HCT116 (cell line): Measurements from ENCODE around the gene CAPS. TPM values are rescaled to one million over a fixed set of nuclear protein-coding genes. Genes with fewer than 3 reads are reported as not detected.

Experiments
- ATAC-seq: fragments of 200-7000 bp; cut with Tn5 transposase; 2 replicates; pipeline ENCODE4 v1.9.1; 2020; ENCODE audit warnings: mild to moderate bottlenecking, moderate library complexity
- BruUV-seq: library from RNA; stranded (reverse); fragments of 400-500 nt; replicated peaks from 2 replicates; lab custom pipeline; 2021; lab: Mats Ljungman, UMichigan
- CTCF ChIA-PET: fragments of 300-600 bp; sonication (Branson Sonifier 250); formaldehyde crosslinking; loops from one replicate; lab custom pipeline; 2021; ENCODE audit warnings: antibody characterized with exemption; lab: Charles Lee
- POLR2A ChIA-PET: fragments of 300-600, 350-600 bp; sonication (Branson Sonifier 250); formaldehyde crosslinking; loops from one replicate; lab custom pipeline; 2021; ENCODE audit warnings: antibody characterized with exemption; lab: Charles Lee
- RAD21 ChIA-PET, 2 experiments: fragments of 300-600 bp; sonication (Branson Sonifier 250); formaldehyde crosslinking; loops; one replicate each; lab custom pipeline; 2023; ENCODE audit warnings: low total read pairs in 2 of 2; ENCODE audit not compliant: uncharacterized antibody in 2 of 2, unreplicated experiment in 2 of 2, low non-redundant PET in 1 of 2; lab: Charles Lee
- DNase-seq: peaks from one replicate; pipeline ENCODE4 v3.0.0-alpha.2; 2010; ENCODE audit warnings: low read depth, low spot score
- H2AFZ ChIP-seq: fragments of 200-600 bp; shearing (Covaris generic), sonication (generic); 2 replicates; pipeline ENCODE4 v1.6.1; 2017; ENCODE audit warnings: low read depth, mixed run types, mixed read lengths, antibody characterized with exemption, low read length; ENCODE audit not compliant: poor library complexity, severe bottlenecking
- H3K27ac ChIP-seq: 2 replicates; pipeline ENCODE4 v1.5.1; 2012; ENCODE audit warnings: low read depth, low read length
- H3K27me3 ChIP-seq: fragments of 200-600 bp; sonication (generic); 2 replicates; pipeline ENCODE4 v1.6.1; 2016; ENCODE audit warnings: mixed run types, low read length, mixed read lengths; ENCODE audit not compliant: insufficient read depth
- H3K36me3 ChIP-seq, 2 experiments: fragments of 200-500 bp in 1 of 2; fragments of 200-600 bp in 1 of 2; sonication (Bioruptor generic) in 1 of 2; sonication (generic) in 1 of 2; 2 replicates each; pipeline versions ENCODE4 v1.5.1 to v1.6.1; 2014 to 2016; ENCODE audit warnings: low read length in 2 of 2, inconsistent platforms in 1 of 2, mixed read lengths in 1 of 2, mixed run types in 1 of 2; ENCODE audit not compliant: insufficient read depth in 2 of 2, control insufficient read depth in 1 of 2
- H3K4me1 ChIP-seq, 2 experiments: fragments of 200-600 bp in 1 of 2; sonication (generic) in 1 of 2; 2 replicates each; pipeline versions ENCODE4 v1.5.1 to v1.6.1; 2012 to 2017; ENCODE audit warnings: low read length in 2 of 2, inconsistent platforms in 1 of 2, mild to moderate bottlenecking in 1 of 2, mixed read lengths in 1 of 2, mixed run types in 1 of 2, moderate library complexity in 1 of 2; ENCODE audit not compliant: insufficient read depth in 2 of 2, control insufficient read depth in 1 of 2
- H3K4me2 ChIP-seq: fragments of 200-600 bp; sonication (generic); 2 replicates; pipeline ENCODE4 v1.6.1; 2017; ENCODE audit warnings: mixed run types, low read length, mixed read lengths
- H3K4me3 ChIP-seq, 2 experiments: fragments of 200-600 bp in 1 of 2; sonication (generic) in 1 of 2; replicated peaks in 1 of 2; 2 replicates each; pipeline ENCODE4 v1.5.1; 2011 to 2016; ENCODE audit warnings: low read length in 2 of 2, control low read depth in 1 of 2, low read depth in 1 of 2, mild to moderate bottlenecking in 1 of 2, mixed read lengths in 1 of 2, mixed run types in 1 of 2
- H3K79me2 ChIP-seq: fragments of 200-600 bp; sonication (generic); 2 replicates; pipeline ENCODE4 v1.6.1; 2017; ENCODE audit warnings: mild to moderate bottlenecking, mixed run types, low read length, moderate library complexity, mixed read lengths; ENCODE audit not compliant: insufficient read depth
- H3K9ac ChIP-seq: fragments of 200-600 bp; sonication (generic); 2 replicates; pipeline ENCODE4 v1.6.1; 2016; ENCODE audit warnings: low read length, mixed read lengths
- H3K9me2 ChIP-seq: fragments of 200-600 bp; sonication (generic), shearing (Covaris generic); 2 replicates; pipeline ENCODE4 v1.6.1; 2017; ENCODE audit warnings: mixed run types, mild to moderate bottlenecking, moderate library complexity; ENCODE audit not compliant: insufficient read depth
- H3K9me3 ChIP-seq, 2 experiments: fragments of 200-500 bp in 1 of 2; fragments of 200-600 bp in 1 of 2; sonication (Bioruptor generic) in 1 of 2; sonication (generic) in 1 of 2; 2 replicates each; pipeline ENCODE4 v1.6.1; 2014 to 2017; ENCODE audit warnings: low read length in 2 of 2, mixed read lengths in 2 of 2, inconsistent platforms in 1 of 2, low read depth in 1 of 2, mild to moderate bottlenecking in 1 of 2, mixed run types in 1 of 2, moderate library complexity in 1 of 2; ENCODE audit not compliant: control insufficient read depth in 1 of 2, insufficient read depth in 1 of 2
- H4K20me1 ChIP-seq: fragments of 200-600 bp; sonication (generic), shearing (Covaris generic); 2 replicates; pipeline ENCODE4 v1.6.1; 2017; ENCODE audit warnings: mixed run types, mild to moderate bottlenecking, moderate library complexity; ENCODE audit not compliant: insufficient read depth
- CBX3 ChIP-seq: IDR thresholded peaks from 2 replicates; pipeline ENCODE4 v1.6.1; 2012; ENCODE audit warnings: low read depth
- CEBPB ChIP-seq: IDR thresholded peaks from 2 replicates; pipeline ENCODE4 v1.6.1; 2012; ENCODE audit warnings: low read depth
- ELF1 ChIP-seq: IDR thresholded peaks from 2 replicates; pipeline ENCODE4 v1.6.1; 2012; ENCODE audit warnings: low read depth, borderline replicate concordance
- FOSL1 ChIP-seq: IDR thresholded peaks from 2 replicates; pipeline ENCODE4 v1.6.1; 2012; ENCODE audit warnings: low read depth
- MAX ChIP-seq: IDR thresholded peaks from 2 replicates; pipeline ENCODE4 v1.6.1; 2012
- POLR2AphosphoS5 ChIP-seq: IDR thresholded peaks from 2 replicates; pipeline ENCODE4 v1.6.1; 2011; ENCODE audit warnings: mild to moderate bottlenecking, low read depth, low read length, moderate library complexity
- REST ChIP-seq: IDR thresholded peaks from 2 replicates; pipeline ENCODE4 v1.6.1; 2012; ENCODE audit warnings: low read depth
- SIN3A ChIP-seq: IDR thresholded peaks from 2 replicates; pipeline ENCODE4 v1.6.1; 2012; ENCODE audit warnings: low read depth
- YY1 ChIP-seq: IDR thresholded peaks from 2 replicates; pipeline ENCODE4 v1.6.1; 2011; ENCODE audit warnings: low read length, low read depth, moderate library complexity, mild to moderate bottlenecking; ENCODE audit not compliant: insufficient replicate concordance; ENCODE audit errors: extremely low read depth
- ZFX ChIP-seq: fragments of 450-650 bp; IDR thresholded peaks from 2 replicates; pipeline ENCODE4 v1.6.1; 2017
- intact Hi-C: fragments of 100-400 bp; cut with micrococcal nuclease; formaldehyde crosslinking; loops from 2 replicates; pipeline ENCODE4 v1.10.0; 2022
- total RNA-seq: library from RNA; stranded (reverse); gene quantifications from one replicate; pipeline ENCODE4 v1.2.1, GENCODE V29; 2021; ENCODE audit not compliant: unreplicated experiment

The CAPS gene
- total RNA-seq, 1 experiment from 2014 or later = 2.5 TPM

GRCh38 chr19:5895890-5896289 is 18.2 kb upstream of the CAPS start:
- TF ChIP-seq POLR2AphosphoS5 = no peak
- TF ChIP-seq YY1 = no peak
- no peak for TF ChIP-seq ELF1
- TF ChIP-seq SIN3A = no peak
- TF ChIP-seq CBX3 = no peak
- no peak for TF ChIP-seq CEBPB
- no peak for TF ChIP-seq MAX
- TF ChIP-seq FOSL1 = no peak
- TF ChIP-seq REST = no peak
- TF ChIP-seq ZFX = no peak
- TF ChIP-seq, all 23 proteins: peak for 0
- no peak overlapping the region for H2AFZ ChIP-seq
- RAD21 ChIA-PET = no interaction called here
- CTCF ChIA-PET = interaction anchor here (1.0 kb wide), 1 partner anchor 92 kb away, joined by 4 read pairs; no protein-coding TSS in a partner anchor
- H3K4me3 ChIP-seq = no peak overlapping the region
- H3K4me1 ChIP-seq = peaks cover 0 to 3% of the 10 kb centered on the region in 2 experiments; a peak in 1 of 4 replicates
- ATAC-seq = no peak
- no peaks in the 10 kb centered on the region for H3K27me3 ChIP-seq
- intact Hi-C loops = no loop called here
- H3K27ac ChIP-seq = no peak overlapping the region
- H3K4me2 ChIP-seq = no peak overlapping the region
- no peaks in the 10 kb centered on the region for H3K9me2 ChIP-seq
- no peak overlapping the region for H3K9ac ChIP-seq
- no peaks in the 10 kb centered on the region for H3K9me3 ChIP-seq
- POLR2A ChIA-PET = no interaction called here
- no peak for DNase-seq
- peaks cover 35% of the 10 kb centered on the region for H3K79me2 ChIP-seq
- no peaks in the 10 kb centered on the region for H4K20me1 ChIP-seq
- BruUV-seq = no TSS peak
- H3K36me3 ChIP-seq = peaks cover 3 to 7% of the 10 kb centered on the region in 2 experiments; a peak in 2 of 4 replicates
